22Rv1 (cell line): ENCODE results near the gene GNAI3.

ENCODE experiments used
- H3K27ac ChIP-seq: fragments of 450-650 bp; 2 replicates; pipeline ENCODE4 v1.5.1; 2017
- ZFX ChIP-seq: fragments of 450-650 bp; IDR thresholded peaks from 2 replicates; pipeline ENCODE4 v1.6.1; 2017; ENCODE audit warnings: antibody characterized with exemption, borderline replicate concordance
- TF ChIP-seq, protein P1 (sequence below): fragments of 450-650 bp; IDR thresholded peaks from 2 replicates; pipeline ENCODE4 v1.5.1; 2017; ENCODE audit warnings: mild to moderate bottlenecking

The GNAI3 gene

GRCh38 chr1:109611308-109611990 lies 63.0 kb downstream of the GNAI3 start:
- H3K27ac ChIP-seq: no peak overlapping the region
- TF ChIP-seq, protein P1, sequence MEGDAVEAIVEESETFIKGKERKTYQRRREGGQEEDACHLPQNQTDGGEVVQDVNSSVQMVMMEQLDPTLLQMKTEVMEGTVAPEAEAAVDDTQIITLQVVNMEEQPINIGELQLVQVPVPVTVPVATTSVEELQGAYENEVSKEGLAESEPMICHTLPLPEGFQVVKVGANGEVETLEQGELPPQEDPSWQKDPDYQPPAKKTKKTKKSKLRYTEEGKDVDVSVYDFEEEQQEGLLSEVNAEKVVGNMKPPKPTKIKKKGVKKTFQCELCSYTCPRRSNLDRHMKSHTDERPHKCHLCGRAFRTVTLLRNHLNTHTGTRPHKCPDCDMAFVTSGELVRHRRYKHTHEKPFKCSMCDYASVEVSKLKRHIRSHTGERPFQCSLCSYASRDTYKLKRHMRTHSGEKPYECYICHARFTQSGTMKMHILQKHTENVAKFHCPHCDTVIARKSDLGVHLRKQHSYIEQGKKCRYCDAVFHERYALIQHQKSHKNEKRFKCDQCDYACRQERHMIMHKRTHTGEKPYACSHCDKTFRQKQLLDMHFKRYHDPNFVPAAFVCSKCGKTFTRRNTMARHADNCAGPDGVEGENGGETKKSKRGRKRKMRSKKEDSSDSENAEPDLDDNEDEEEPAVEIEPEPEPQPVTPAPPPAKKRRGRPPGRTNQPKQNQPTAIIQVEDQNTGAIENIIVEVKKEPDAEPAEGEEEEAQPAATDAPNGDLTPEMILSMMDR: no peak
- TF ChIP-seq ZFX: no peak

DNA sequence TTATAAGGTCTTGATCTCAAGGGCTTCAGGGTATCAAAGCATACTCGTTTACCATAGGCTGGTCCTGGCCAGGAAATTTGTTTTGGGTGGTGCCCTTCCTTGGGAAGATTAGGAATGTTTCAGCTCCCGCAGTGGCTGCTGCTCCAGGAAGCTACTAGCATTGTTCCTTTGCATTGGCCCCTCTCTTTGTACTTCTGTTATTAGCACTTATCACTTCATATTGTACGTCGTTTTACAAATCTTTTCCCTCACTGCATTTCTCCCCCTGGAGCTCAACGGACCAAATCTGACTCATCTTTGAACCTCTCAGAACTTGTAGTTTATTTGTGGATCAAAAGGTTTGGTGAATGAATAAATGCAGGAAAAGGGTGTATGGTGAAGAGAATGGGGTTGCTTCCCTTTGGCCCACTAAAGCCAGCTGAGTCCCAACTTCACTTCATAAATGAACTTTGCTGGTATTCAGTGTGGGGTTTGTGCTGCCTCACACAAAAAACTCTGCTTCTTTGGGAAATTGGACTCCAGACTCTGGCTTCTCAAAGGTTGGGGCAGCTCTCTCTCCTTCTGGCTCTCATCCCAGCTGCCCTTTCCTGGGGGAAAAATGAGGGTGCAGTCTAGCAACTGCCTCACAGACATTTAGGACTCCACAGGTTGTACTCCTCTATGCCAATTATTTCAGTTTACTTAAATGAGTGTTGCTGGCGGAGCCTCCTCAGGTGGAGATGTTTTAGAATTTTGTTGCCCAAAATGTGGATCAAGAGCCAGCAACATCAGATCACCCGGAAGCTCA lies 65.1 kb downstream of the GNAI3 start:
- H3K27ac ChIP-seq: no peak overlapping the region
- TF ChIP-seq, protein P1: no peak
- TF ChIP-seq ZFX: no peak

GRCh38 chr1:109615879-109616278 lies 67.5 kb downstream of the GNAI3 start:
- H3K27ac ChIP-seq: no peak overlapping the region
- no peak for TF ChIP-seq ZFX
- TF ChIP-seq, protein P1: no peak

- TF ChIP-seq, protein P1: no peak
- no peak for TF ChIP-seq ZFX
- no peak overlapping the region for H3K27ac ChIP-seq
Observed at GRCh38 chr1:109616391-109616790, 68.0 kb downstream of the GNAI3 start.

- H3K27ac ChIP-seq: no peak overlapping the region
- TF ChIP-seq, protein P1: no peak
- TF ChIP-seq ZFX: no peak
Observed at GRCh38 chr1:109617291-109617801, 68.9 kb downstream of the GNAI3 start.

- peak overlapping the region; percentile 84 for H3K27ac ChIP-seq
- TF ChIP-seq ZFX: no peak
- TF ChIP-seq, protein P1: no peak
Observed at GRCh38 chr1:109618661-109619575, 70.5 kb downstream of the GNAI3 start.
